GM12878 (cell line): Measurements from ENCODE around the gene RNF112. TPM values are rescaled to one million over a fixed set of nuclear protein-coding genes. Genes with fewer than 3 reads are reported as not detected.

Experiments used
- ATAC-seq: fragments of 200-7000 bp; cut with Tn5 transposase; 3 replicates; pipeline ENCODE4 v1.9.1; 2020; ENCODE audit warnings: mild to moderate bottlenecking, moderate library complexity
- BruUV-seq: library from RNA; stranded (reverse); fragments of 400-500 nt; replicated peaks from 2 replicates; lab custom pipeline; 2021; lab: Mats Ljungman, UMichigan
- CTCF ChIA-PET: fragments of 300-600 bp; sonication (Branson Sonifier 250); formaldehyde crosslinking; extraction: SDS; loops from one replicate; lab custom pipeline; 2021; ENCODE audit warnings: inconsistent platforms; lab: Yijun Ruan, JAX
- POLR2A ChIA-PET: fragments of 350-600 bp; formaldehyde crosslinking; extraction: SDS; loops from one replicate; lab custom pipeline; 2021; ENCODE audit warnings: inconsistent platforms; lab: Charles Lee
- RAD21 ChIA-PET: fragments of 300-600 bp; sonication (Branson Sonifier 250); formaldehyde crosslinking; loops from one replicate; lab custom pipeline; 2023; ENCODE audit warnings: antibody characterized with exemption; ENCODE audit not compliant: unreplicated experiment; lab: Charles Lee
- SMC1A ChIA-PET: fragments of 300-600 bp; sonication (Branson Sonifier 250); formaldehyde crosslinking; loops from one replicate; lab custom pipeline; 2023; ENCODE audit not compliant: unreplicated experiment, uncharacterized antibody; lab: Charles Lee
- DNase-seq: peaks from one replicate; pipeline ENCODE4 v3.0.0-alpha.2; 2011; ENCODE audit warnings: low read depth, low spot score
- FAIRE-seq: peaks from 3 replicates; lab custom pipeline; 2011; peaks lifted over from hg19 to GRCh38; lab: Jason Lieb, UNC
- H2AFZ ChIP-seq: 2 replicates; pipeline ENCODE4 v1.6.0; 2011; ENCODE audit warnings: low read depth, low read length, control low read depth; ENCODE audit not compliant: control insufficient read depth
- H3K27ac ChIP-seq: 2 replicates; pipeline ENCODE4 v1.5.1; 2011; ENCODE audit warnings: control low read depth; ENCODE audit not compliant: control insufficient read depth, insufficient read depth
- H3K27me3 ChIP-seq, 2 experiments: replicated peaks in 1 of 2; 2 replicates each; pipeline versions ENCODE4 v1.6.0 to v1.6.1; 2011; ENCODE audit warnings: low read length in 1 of 2; ENCODE audit not compliant: control insufficient read depth in 2 of 2, insufficient read depth in 2 of 2
- H3K36me3 ChIP-seq, 2 experiments: 2 replicates each; pipeline ENCODE4 v1.5.1; 2011; ENCODE audit warnings: low read length in 1 of 2; ENCODE audit not compliant: control insufficient read depth in 2 of 2, insufficient read depth in 2 of 2
- H3K4me1 ChIP-seq: 2 replicates; pipeline ENCODE4 v1.6.1; 2011; ENCODE audit warnings: mild to moderate bottlenecking, low read length, moderate library complexity, mixed read lengths; ENCODE audit not compliant: control insufficient read depth, insufficient read depth
- H3K4me2 ChIP-seq: 2 replicates; pipeline ENCODE4 v1.6.0; 2011; ENCODE audit warnings: control low read depth; ENCODE audit not compliant: control insufficient read depth, insufficient read depth
- H3K4me3 ChIP-seq: fragments of 200-600 bp; sonication (generic); 2 replicates; pipeline ENCODE4 v1.5.1; 2016
- H3K79me2 ChIP-seq: 2 replicates; pipeline ENCODE4 v1.6.0; 2011; ENCODE audit warnings: low read length; ENCODE audit not compliant: control insufficient read depth, insufficient read depth
- H3K9ac ChIP-seq: 2 replicates; pipeline ENCODE4 v1.8.0; 2011; ENCODE audit warnings: low read length, control low read depth, mixed read lengths; ENCODE audit not compliant: control insufficient read depth, insufficient read depth
- H3K9me3 ChIP-seq: replicated peaks from 3 replicates; pipeline ENCODE4 v1.5.1; 2011; ENCODE audit warnings: mild to moderate bottlenecking, low read length; ENCODE audit not compliant: control insufficient read depth, insufficient read depth
- H4K20me1 ChIP-seq: 2 replicates; pipeline ENCODE4 v1.6.0; 2011; ENCODE audit not compliant: control insufficient read depth, insufficient read depth
- BCL11A ChIP-seq: IDR thresholded peaks from 2 replicates; pipeline ENCODE4 v1.6.1; 2011; ENCODE audit warnings: low read depth, low read length
- BMI1 ChIP-seq: fragments of 450-650 bp; IDR thresholded peaks from 2 replicates; pipeline ENCODE4 v1.6.1; 2016; ENCODE audit warnings: mild to moderate bottlenecking, moderate library complexity, borderline replicate concordance
- CBFB ChIP-seq: IDR thresholded peaks from 2 replicates; pipeline ENCODE4 v1.6.1; 2016; ENCODE audit warnings: antibody characterized with exemption, low read depth
- CREM ChIP-seq: IDR thresholded peaks from 2 replicates; pipeline ENCODE4 v1.6.1; 2014; ENCODE audit warnings: antibody characterized with exemption, low read depth
- EED ChIP-seq: sonication (generic); IDR thresholded peaks from 2 replicates; pipeline ENCODE4 v1.6.1; 2016; ENCODE audit warnings: antibody characterized with exemption, low read depth
- GABPA ChIP-seq: IDR thresholded peaks from 2 replicates; pipeline ENCODE4 v1.6.1; 2014; ENCODE audit warnings: antibody characterized with exemption, low read depth, mild to moderate bottlenecking, inconsistent platforms
- KAT2A ChIP-seq: conservative IDR thresholded peaks from 2 replicates; pipeline ENCODE4 v1.6.1; 2011; ENCODE audit warnings: low read depth, low read length; ENCODE audit not compliant: control insufficient read depth
- LARP7 ChIP-seq: fragments of 450-650 bp; IDR thresholded peaks from 2 replicates; pipeline ENCODE4 v1.6.1; 2017; ENCODE audit warnings: mild to moderate bottlenecking
- NRF1 ChIP-seq: conservative IDR thresholded peaks from 2 replicates; pipeline ENCODE4 v1.6.1; 2011; ENCODE audit warnings: mild to moderate bottlenecking, low read depth, low read length, improper control_type of control experiment
- TARDBP ChIP-seq: IDR thresholded peaks from 2 replicates; pipeline ENCODE4 v1.6.1; 2016; ENCODE audit warnings: borderline replicate concordance
- ZSCAN29 ChIP-seq: fragments of 450-650 bp; IDR thresholded peaks from 2 replicates; pipeline ENCODE4 v1.6.1; 2017; ENCODE audit warnings: mild to moderate bottlenecking, moderate library complexity
- WGBS: methylation state at CpG from one replicate; pipeline ENCODE4 v1.1.6; 2016; ENCODE audit warnings: low lambda C conversion rate; ENCODE audit not compliant: insufficient replicate concordance, insufficient coverage; ENCODE audit errors: missing lambda C conversion rate; 5-methylcytosine and 5-hydroxymethylcytosine counted together
- in situ Hi-C: fragments of 300-500 bp; cut with MboI; formaldehyde crosslinking; loops from 9 replicates; pipeline ENCODE4 v1.14.3; 2018; ENCODE audit warnings: mixed read lengths
- intact Hi-C: fragments of 100-400 bp; cut with micrococcal nuclease; formaldehyde crosslinking; loops from one replicate; pipeline ENCODE4 v1.14.2; 2022; ENCODE audit not compliant: unreplicated experiment
- polyA plus RNA-seq, 11 experiments: library from polyadenylated mRNA; depleted of rRNA in 4 of 11; unstranded in 6 of 11; stranded (reverse) in 5 of 11; fragments of >200 nt; fragmentation: Nextera tagmentation in 4 of 11; fragmentation: Illumina TruSeq in 1 of 11; extraction: Ambion mirVana in 4 of 11; extraction: Trizol in 1 of 11; gene quantifications; 1 replicate in 1 of 11; 2 replicates in 10 of 11; pipeline versions ENCODE4 v1.2.1 to v1.2.3, GENCODE V29; 2011 to 2016; ENCODE audit warnings: inconsistent platforms in 2 of 11, missing spikeins in 2 of 11, low read depth in 1 of 11
- total RNA-seq, 4 experiments: library from RNA; depleted of rRNA in 3 of 4; stranded (reverse); fragments of >200 nt in 3 of 4; fragmentation: Illumina TruSeq in 1 of 4; extraction: Trizol in 1 of 4; gene quantifications; 2 replicates each; pipeline versions ENCODE4 v1.2.1 to v1.2.3, GENCODE V29; 2013 to 2021
- TF ChIP-seq, protein P1 (sequence below): fragments of 450-650 bp; conservative IDR thresholded peaks from 2 replicates; pipeline ENCODE4 v1.6.1; 2017; ENCODE audit warnings: mild to moderate bottlenecking, moderate library complexity
- TF ChIP-seq, protein P2 (sequence below): fragments of 450-650 bp; formaldehyde crosslinking; IDR thresholded peaks from 2 replicates; pipeline ENCODE4 v1.5.0; 2022; ENCODE audit warnings: mild to moderate bottlenecking, missing genetic modification characterization

The RNF112 gene
- total and polyA plus RNA-seq, 10 of the 15 experiments (the other 5 are each of a cell fraction or from before 2014, with no cell fraction given): not detected

DNA sequence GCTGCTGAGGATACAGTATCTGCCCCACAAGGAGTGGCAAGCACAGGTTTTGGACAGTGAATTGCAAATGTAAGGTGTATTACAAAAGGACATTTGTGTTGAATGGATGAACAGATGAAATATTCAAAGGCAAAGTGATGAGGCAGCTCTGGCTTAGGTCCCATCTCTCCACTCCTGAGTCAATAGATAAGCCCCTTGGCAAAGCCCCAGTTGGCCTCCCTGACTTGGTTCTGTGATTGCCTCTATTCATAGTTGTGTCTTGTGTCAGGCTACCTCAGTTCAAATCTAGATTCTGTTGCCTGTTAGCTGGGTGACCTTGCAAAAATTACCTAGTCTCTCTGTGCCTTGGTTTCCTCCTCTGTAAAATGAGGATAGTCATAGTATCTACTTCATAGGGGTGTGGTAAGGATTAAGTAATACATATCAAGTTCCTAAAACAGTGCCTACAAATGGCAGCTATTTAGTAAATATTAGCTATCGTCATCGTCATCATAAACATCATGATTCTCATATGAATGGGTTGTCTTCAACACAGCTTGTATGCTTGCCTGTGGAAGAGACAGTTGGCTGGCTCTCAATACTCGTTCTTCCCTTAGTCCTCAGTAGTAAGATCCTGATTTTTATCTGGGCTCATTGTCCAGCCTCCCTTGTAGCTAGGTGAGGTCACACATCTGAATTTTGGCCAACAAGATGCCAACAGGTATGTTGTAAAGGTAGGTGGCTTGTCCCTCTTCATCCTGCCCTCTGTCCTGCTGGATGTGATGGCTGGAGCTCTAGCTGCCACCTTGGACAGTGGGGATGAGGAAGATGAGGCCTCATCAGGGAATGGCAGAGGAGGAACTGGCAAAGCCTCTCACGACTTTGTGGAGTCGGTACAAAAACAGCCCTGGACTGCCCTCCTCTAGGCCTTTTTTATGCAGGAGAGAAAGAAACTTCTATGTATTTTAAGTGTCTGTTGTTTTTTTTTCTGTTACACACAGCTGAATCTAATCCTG is 21.9 kb upstream of the RNF112 start (continued):
- TF ChIP-seq NRF1 (no peak), CBFB (no peak), LARP7 (no peak), TARDBP (no peak), ZSCAN29 (no peak), BCL11A (no peak), EED (no peak)
- TF ChIP-seq, protein P1, sequence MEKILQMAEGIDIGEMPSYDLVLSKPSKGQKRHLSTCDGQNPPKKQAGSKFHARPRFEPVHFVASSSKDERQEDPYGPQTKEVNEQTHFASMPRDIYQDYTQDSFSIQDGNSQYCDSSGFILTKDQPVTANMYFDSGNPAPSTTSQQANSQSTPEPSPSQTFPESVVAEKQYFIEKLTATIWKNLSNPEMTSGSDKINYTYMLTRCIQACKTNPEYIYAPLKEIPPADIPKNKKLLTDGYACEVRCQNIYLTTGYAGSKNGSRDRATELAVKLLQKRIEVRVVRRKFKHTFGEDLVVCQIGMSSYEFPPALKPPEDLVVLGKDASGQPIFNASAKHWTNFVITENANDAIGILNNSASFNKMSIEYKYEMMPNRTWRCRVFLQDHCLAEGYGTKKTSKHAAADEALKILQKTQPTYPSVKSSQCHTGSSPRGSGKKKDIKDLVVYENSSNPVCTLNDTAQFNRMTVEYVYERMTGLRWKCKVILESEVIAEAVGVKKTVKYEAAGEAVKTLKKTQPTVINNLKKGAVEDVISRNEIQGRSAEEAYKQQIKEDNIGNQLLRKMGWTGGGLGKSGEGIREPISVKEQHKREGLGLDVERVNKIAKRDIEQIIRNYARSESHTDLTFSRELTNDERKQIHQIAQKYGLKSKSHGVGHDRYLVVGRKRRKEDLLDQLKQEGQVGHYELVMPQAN: no peak

DNA sequence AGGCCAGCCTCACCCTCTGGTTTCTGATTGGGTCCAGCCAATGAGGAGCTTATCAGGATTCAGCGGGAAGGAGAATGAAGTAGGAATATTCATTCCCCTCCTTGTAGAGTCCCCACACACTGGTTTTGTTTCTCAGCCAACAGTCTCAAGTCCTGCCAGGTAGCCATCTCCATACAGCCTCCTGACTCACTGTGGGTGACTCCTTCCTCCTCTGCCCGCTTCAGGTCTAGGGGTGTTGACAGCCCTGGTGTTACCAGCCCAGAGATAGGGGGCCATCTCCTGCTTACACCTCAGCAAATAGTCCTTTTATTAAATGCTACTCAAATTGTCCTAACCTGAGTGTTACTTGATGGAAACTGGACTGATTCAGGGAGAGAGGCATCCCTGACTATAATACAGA is 20.1 kb upstream of the RNF112 start:
- H4K20me1 ChIP-seq: no peaks in the 10 kb centered on the region
- ChIA-PET CTCF (no interaction called here), SMC1A (no interaction called here), POLR2A (no interaction called here), RAD21 (no interaction called here)
- no TSS peak for BruUV-seq
- H3K36me3 ChIP-seq: no peaks in the 10 kb centered on the region
- 18% methylated on average over 2 of the region's 2 CpGs for WGBS
- DNase-seq (no peak), ATAC-seq (no peak), FAIRE-seq (no peak)
- peaks cover 0 to 1% of the 10 kb centered on the region in 2 experiments; a peak in 1 of 4 replicates for H3K27me3 ChIP-seq
- intact Hi-C loops (no loop called here), in situ Hi-C loops (no loop called here)
- no peak overlapping the region for H3K4me3 ChIP-seq
- H3K4me2 ChIP-seq: no peak overlapping the region
- no peak overlapping the region for H3K9ac ChIP-seq
- no peak overlapping the region for H3K27ac ChIP-seq
- no peaks in the 10 kb centered on the region for H3K4me1 ChIP-seq
- H3K79me2 ChIP-seq: no peaks in the 10 kb centered on the region
- no peak overlapping the region for H2AFZ ChIP-seq
- H3K9me3 ChIP-seq: no peaks in the 10 kb centered on the region
- no peak for TF ChIP-seq CBFB
- TF ChIP-seq KAT2A: no peak
- TF ChIP-seq GABPA: no peak
- no peak for TF ChIP-seq BMI1
- TF ChIP-seq CREM: no peak
- TF ChIP-seq, protein P2, sequence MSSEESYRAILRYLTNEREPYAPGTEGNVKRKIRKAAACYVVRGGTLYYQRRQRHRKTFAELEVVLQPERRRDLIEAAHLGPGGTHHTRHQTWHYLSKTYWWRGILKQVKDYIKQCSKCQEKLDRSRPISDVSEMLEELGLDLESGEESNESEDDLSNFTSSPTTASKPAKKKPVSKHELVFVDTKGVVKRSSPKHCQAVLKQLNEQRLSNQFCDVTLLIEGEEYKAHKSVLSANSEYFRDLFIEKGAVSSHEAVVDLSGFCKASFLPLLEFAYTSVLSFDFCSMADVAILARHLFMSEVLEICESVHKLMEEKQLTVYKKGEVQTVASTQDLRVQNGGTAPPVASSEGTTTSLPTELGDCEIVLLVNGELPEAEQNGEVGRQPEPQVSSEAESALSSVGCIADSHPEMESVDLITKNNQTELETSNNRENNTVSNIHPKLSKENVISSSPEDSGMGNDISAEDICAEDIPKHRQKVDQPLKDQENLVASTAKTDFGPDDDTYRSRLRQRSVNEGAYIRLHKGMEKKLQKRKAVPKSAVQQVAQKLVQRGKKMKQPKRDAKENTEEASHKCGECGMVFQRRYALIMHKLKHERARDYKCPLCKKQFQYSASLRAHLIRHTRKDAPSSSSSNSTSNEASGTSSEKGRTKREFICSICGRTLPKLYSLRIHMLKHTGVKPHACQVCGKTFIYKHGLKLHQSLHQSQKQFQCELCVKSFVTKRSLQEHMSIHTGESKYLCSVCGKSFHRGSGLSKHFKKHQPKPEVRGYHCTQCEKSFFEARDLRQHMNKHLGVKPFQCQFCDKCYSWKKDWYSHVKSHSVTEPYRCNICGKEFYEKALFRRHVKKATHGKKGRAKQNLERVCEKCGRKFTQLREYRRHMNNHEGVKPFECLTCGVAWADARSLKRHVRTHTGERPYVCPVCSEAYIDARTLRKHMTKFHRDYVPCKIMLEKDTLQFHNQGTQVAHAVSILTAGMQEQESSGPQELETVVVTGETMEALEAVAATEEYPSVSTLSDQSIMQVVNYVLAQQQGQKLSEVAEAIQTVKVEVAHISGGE (CRISPR knock-in tag): no peak
